ENCODE results near the gene CABP4. TPM values are rescaled to one million over a fixed set of nuclear protein-coding genes. Genes with fewer than 3 reads are reported as not detected.

The CABP4 gene
- total RNA-seq, 1 donor from 2014 or later: 0.35 TPM

DNA sequence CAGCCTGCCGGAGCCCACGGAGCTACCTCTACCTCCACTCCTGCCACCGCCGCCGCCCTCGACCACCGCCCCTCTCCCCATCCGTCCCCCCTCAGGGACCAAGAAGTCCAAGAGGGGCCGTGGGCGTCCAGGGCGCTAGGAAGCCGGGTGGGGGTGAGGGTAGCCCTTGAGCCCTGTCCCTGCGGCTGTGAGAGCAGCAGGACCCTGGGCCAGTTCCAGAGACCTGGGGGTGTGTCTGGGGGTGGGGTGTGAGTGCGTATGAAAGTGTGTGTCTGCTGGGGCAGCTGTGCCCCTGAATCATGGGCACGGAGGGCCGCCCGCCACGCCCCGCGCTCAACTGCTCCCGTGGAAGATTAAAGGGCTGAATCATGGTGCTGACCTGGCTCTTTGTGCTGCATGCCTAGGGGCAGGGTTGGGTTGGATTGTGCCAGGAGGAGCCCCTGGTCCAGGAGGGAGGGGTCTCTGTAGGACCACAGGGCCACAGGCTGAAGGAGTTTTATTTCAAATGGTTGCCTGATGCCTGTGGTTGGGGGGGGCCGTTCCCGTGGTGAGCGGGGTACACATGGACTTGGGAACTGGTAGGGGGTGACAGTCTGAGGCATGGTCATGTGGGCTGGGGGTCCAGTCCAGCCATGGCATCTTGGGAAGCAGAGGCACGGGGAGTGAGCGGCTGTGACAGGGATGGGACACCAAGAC lies 20.0 kb upstream of the CABP4 start:
- Mint-ChIP-seq H3K4me3 (ENCODE audit: unreplicated experiment) (no peak overlapping the region), H3K4me1 (ENCODE audit: unreplicated experiment) (peaks cover 19% of the 10 kb centered on the region), H3K9me3 (ENCODE audit: unreplicated experiment) (no peaks in the 10 kb centered on the region), H3K36me3 (ENCODE audit: unreplicated experiment) (peaks cover 15% of the 10 kb centered on the region), H3K27me3 (ENCODE audit: unreplicated experiment) (no peaks in the 10 kb centered on the region), H3K27ac (ENCODE audit: unreplicated experiment) (no peak overlapping the region)
- no peak for DNase-seq (ENCODE audit: extremely low spot score, unreplicated experiment)
- TF ChIP-seq, protein P1, sequence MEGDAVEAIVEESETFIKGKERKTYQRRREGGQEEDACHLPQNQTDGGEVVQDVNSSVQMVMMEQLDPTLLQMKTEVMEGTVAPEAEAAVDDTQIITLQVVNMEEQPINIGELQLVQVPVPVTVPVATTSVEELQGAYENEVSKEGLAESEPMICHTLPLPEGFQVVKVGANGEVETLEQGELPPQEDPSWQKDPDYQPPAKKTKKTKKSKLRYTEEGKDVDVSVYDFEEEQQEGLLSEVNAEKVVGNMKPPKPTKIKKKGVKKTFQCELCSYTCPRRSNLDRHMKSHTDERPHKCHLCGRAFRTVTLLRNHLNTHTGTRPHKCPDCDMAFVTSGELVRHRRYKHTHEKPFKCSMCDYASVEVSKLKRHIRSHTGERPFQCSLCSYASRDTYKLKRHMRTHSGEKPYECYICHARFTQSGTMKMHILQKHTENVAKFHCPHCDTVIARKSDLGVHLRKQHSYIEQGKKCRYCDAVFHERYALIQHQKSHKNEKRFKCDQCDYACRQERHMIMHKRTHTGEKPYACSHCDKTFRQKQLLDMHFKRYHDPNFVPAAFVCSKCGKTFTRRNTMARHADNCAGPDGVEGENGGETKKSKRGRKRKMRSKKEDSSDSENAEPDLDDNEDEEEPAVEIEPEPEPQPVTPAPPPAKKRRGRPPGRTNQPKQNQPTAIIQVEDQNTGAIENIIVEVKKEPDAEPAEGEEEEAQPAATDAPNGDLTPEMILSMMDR (IDR thresholded peaks at IDR 0.05): no peak

DNA sequence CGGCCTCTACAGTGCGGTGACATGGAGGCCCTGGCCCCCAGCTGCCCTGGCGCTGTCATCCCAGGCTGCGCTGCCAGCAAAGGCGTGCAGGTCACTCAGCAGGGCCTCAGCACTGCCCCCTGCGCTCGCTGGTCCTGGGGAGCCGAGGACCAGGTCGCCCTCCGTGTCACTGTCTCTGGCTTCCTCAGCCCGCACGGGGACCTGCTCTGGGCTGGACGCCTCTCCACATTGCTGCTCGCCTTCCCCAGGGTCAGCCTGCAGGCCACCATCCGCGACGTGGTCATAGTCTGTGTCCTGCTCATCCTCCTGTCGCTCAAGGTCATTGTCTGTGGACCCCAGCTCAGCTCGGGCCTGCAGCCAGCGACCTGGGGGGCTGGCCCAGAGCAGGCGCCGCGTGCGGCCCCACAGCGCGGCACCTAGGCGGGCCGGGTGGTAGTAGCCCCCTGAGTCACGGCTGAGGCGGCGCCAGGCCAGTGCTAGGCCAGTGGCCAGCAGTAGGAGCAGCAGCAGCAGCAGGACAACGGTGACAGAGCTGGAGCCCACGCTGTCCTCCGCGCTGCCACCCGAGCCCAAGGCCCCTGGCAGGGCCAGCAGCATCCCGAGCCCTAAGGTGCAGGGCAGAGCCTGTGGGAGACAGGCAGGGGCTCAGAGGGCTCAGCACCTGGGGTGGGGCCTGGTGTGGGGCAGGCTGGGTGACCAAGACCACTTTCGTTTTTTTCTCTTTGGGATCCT lies 19.3 kb upstream of the CABP4 start:
- TF ChIP-seq, protein P1 (IDR thresholded peaks at IDR 0.05): no peak
- peaks cover 19% of the 10 kb centered on the region for H3K4me1 Mint-ChIP-seq (ENCODE audit: unreplicated experiment)
- H3K9me3 Mint-ChIP-seq (ENCODE audit: unreplicated experiment): no peaks in the 10 kb centered on the region
- DNase-seq (ENCODE audit: extremely low spot score, unreplicated experiment): no peak
- H3K4me3 Mint-ChIP-seq (ENCODE audit: unreplicated experiment): no peak overlapping the region
- H3K36me3 Mint-ChIP-seq (ENCODE audit: unreplicated experiment): peaks cover 19% of the 10 kb centered on the region
- H3K27me3 Mint-ChIP-seq (ENCODE audit: unreplicated experiment): no peaks in the 10 kb centered on the region
- H3K27ac Mint-ChIP-seq (ENCODE audit: unreplicated experiment): no peak overlapping the region

DNA sequence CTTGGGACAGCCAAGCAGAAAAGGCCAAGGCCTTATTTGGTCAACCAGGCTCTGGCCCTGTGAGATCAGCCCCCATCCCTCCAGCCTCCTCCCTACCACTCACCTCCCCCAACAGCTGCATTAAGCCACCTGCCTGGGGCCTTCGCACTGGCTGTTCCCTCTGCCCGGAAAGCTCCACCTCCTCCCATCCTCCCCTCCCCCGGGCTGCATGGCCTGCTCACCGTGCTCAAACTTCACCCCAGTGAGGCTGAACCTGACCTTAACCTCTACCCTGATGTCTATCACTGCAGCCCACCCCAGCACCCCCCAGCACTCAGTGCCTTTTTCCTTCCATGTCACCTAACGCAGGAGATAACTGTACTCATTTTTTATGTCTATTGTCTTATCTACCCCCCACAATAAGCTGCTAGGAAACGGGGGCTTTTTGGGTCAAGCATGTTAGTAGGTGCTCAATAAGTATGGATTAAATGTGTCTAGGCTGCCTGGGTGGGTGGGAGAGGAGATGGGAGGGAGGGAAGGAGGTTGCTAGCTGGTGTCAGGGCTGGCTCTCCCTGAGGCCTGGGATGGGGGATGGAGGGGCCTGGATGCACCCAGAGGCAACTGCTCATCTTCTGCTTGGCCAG lies 18.6 kb upstream of the CABP4 start:
- TF ChIP-seq, protein P1 (IDR thresholded peaks at IDR 0.05): no peak
- DNase-seq (ENCODE audit: extremely low spot score, unreplicated experiment): no peak
- H3K4me3 Mint-ChIP-seq (ENCODE audit: unreplicated experiment): no peak overlapping the region
- H3K27me3 Mint-ChIP-seq (ENCODE audit: unreplicated experiment): no peaks in the 10 kb centered on the region
- H3K27ac Mint-ChIP-seq (ENCODE audit: unreplicated experiment): peak overlapping the region; percentile 18
- peaks cover 19% of the 10 kb centered on the region for H3K36me3 Mint-ChIP-seq (ENCODE audit: unreplicated experiment)
- H3K4me1 Mint-ChIP-seq (ENCODE audit: unreplicated experiment): peaks cover 21% of the 10 kb centered on the region
- H3K9me3 Mint-ChIP-seq (ENCODE audit: unreplicated experiment): no peaks in the 10 kb centered on the region

DNA sequence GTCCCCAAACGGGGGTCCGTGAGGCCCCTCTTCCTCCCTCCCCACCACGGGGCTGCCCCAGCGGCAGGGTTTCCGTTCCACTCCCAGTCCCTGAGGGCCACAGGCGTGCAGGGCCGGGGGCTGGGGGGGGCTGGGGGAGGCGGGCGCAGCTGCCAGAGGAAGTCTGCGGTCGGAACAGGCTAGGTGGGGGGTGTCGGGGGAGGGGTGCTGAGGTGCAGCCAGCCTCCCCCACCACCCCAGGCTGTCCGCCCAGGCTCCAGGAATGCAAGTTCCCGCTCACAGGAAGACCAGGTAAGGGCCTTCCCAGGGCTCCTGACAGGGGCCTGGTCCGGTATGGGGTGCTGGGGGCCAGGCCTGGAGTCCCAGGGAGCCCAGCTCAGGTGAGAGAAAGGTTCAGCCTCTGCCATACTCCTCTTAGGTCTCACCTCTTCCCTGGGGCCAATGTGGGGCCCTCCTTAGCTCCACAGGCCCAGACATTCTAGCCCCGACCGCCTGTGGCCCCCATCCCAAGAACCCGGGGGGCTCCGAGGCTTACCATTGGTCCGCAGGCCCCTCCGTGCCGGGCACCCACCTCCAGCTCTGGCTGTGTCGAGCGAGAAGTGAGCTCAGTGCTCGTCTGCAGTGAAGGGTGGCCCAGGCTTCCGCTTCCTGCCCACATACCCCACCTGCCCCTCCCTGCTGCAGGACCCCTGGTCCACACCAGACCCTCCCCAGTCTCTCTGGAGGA lies 17.9 kb upstream of the CABP4 start, which contains the start of gene PTPRCAP:
PTPRCAP (minus strand) TSS at position 601 of the 727 bp plus-strand sequence; CDS start at position 538, 63 bp downstream.
- Mint-ChIP-seq H3K4me1 (ENCODE audit: unreplicated experiment) (peaks cover 24% of the 10 kb centered on the region), H3K9me3 (ENCODE audit: unreplicated experiment) (no peaks in the 10 kb centered on the region), H3K27ac (ENCODE audit: unreplicated experiment) (peak within 1 kb of the TSS; percentile 18), H3K36me3 (ENCODE audit: unreplicated experiment) (peaks cover 12% of the 10 kb centered on the region), H3K27me3 (ENCODE audit: unreplicated experiment) (no peaks in the 10 kb centered on the region), H3K4me3 (ENCODE audit: unreplicated experiment) (no peak within 1 kb of the TSS)
- no peak for DNase-seq (ENCODE audit: extremely low spot score, unreplicated experiment)
- TF ChIP-seq, protein P1 (IDR thresholded peaks at IDR 0.05): no peak

All from osteocyte (in vitro differentiated cells).